T1000 (cell line): ENCODE measurements around the gene KERA.

Experiments used
- DNase-seq: peaks from one replicate; lab custom pipeline; 2025; ENCODE audit warnings: mixed read lengths; lab: John Stamatoyannopoulos, UW

Gene KERA

DNA sequence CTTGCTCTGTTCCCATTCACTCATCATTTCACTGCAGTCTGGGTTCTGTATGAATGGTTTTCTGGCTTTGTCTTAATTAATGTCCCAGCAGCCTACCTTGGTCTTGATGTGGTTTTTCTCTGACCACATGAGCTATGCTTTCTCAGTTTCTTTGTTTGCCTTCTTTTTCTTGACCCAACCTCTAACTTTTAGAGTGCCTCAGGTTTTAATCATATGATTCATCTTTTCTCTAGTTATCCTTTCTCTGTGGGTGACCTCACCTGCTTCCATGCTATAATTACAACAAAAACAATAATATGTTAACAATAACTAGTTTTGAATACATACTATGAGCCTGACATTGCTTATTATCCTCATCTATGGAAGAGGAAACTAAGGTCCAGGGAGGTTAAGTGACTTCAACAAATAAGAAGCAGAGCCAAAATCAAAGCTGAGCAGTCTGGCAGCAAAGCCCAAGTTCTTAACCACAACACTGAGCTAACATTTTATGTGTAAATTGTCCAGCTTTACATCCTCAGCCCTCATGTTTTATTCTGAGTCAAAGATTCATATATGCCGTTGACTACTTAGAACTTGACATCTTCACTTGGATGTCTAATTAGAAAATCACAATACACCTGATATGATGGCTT lies 48.4 kb downstream of the KERA start:
- no peak for DNase-seq

DNA sequence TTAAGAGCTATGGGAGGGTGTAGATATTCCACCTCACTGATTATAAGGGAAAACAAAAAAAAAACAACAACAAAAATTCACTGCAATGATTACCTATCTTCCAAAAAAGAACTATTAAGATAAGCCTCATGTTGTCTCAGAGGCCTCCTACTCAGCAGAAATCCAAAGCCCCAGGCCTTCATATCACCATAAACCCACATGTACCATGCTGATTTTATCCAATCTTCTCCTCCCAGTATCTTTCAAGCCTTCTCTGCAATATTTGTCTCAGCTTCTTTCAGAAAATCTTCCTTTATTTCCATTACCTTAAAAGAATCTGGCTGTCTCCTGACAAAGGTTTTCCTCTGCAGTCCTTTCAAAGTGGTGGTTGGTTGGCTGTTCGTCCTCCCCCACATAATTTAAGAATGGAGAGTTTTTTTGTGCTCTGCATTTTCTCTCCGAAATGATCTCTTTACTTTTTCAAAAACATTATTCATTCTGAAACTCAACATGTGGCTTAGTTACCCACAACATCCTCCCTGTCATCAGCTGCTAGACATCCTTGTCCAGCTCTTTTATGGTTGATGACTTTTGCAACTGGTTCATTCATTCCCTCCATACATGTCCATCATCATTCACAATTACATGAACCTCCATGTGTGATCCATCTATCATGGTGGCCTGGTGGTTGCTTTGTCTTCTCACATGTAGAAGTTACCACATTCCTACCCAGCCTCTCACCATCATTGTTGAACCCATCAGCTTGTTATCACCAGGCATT lies 50.1 kb downstream of the KERA start:
- DNase-seq = no peak

DNA sequence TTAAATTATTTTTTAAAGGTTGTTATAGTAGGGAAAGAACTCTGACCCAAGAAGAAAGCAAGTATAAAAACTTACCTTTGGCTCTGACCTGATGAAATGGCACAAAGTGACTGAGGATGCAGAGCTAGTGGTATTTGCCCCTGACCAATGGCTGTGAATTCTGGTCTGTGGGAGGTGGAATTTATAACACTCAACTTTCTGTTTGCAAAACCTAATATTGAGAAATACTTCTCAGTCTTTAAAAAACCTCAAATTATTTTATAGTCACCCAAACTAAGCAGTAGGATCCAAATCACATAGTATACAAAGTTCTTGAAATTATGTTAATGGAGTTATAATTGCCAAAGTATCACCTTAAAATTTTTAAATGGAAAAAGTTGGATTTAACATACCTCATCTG lies 53.0 kb downstream of the KERA start, which contains the start of gene EPYC:
EPYC (minus strand) TSS at position 101 of the 400 bp plus-strand sequence. CDS start 2,407 bp downstream, outside the sequence.
- DNase-seq = no peak

DNA sequence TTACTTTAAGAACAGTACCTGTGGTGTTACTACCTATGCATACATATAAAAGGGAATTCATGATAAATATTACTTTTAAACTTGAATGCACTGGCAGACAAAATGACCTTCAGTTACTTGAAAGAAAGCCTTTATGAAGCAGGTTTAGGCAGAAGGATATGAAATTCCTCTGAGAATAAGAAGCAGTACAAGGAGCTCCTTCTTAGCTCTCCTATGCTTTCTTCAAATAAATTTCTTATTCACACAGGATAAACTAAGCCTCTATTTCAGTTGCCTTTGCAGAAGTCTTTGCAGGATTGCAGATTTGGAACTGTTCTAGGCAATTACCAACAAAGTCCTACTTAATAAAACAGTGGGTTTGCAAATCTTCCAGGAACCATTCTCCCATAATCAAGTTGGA lies 54.1 kb downstream of the KERA start:
- DNase-seq = no peak

DNA sequence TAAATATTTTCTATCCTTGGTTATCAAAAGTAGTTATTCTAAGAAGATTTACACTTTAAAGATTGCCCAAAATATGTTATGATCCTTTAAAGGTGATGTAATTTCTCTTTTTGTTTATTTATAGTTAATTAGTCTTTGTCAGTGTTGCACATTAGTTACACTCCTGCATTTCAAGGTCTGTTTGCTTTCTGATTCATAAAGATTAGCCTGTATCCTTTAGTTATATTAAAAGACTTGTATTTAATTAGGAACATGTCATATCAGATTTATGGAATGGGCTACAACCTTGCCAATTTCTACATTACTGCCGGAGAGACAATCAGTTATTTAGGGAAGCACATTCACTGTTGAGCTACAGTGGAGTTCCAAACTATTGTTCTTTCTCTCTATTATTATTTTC lies 56.5 kb downstream of the KERA start:
- DNase-seq = no peak
